IPS-20b (cell line): ENCODE measurements around the gene CCDC171.
"Not testable (repeated sequence)": the region's sequence is repeated elsewhere in the genome, so short reads cannot be mapped to it uniquely, and the experiment has no call there.

Experiments
- H3K27ac ChIP-seq: one replicate; pipeline ENCODE4 v1.5.1; 2013; ENCODE audit warnings: low read length
- H3K27me3 ChIP-seq: 2 replicates; pipeline ENCODE4 v1.6.1; 2013; ENCODE audit warnings: mild to moderate bottlenecking, low read length, inconsistent platforms; ENCODE audit not compliant: insufficient read depth
- H3K36me3 ChIP-seq: 2 replicates; pipeline ENCODE4 v1.6.1; 2013; ENCODE audit warnings: low read depth, mild to moderate bottlenecking, inconsistent platforms, low read length, moderate library complexity; ENCODE audit not compliant: insufficient read depth
- H3K4me1 ChIP-seq: 2 replicates; pipeline ENCODE4 v1.6.1; 2013; ENCODE audit warnings: mild to moderate bottlenecking, control low read depth, inconsistent platforms, low read length, moderate library complexity; ENCODE audit not compliant: insufficient read depth
- H3K4me3 ChIP-seq: 2 replicates; pipeline ENCODE4 v1.5.1; 2013; ENCODE audit warnings: mild to moderate bottlenecking, low read length, inconsistent platforms
- H3K9ac ChIP-seq: 2 replicates; pipeline ENCODE4 v1.6.1; 2013; ENCODE audit warnings: low read depth, mild to moderate bottlenecking, inconsistent platforms, low read length, moderate library complexity
- H3K9me3 ChIP-seq: 2 replicates; pipeline ENCODE4 v1.6.1; 2013; ENCODE audit warnings: mild to moderate bottlenecking, low read depth, low read length, inconsistent platforms; ENCODE audit not compliant: insufficient read depth

Gene CCDC171

DNA sequence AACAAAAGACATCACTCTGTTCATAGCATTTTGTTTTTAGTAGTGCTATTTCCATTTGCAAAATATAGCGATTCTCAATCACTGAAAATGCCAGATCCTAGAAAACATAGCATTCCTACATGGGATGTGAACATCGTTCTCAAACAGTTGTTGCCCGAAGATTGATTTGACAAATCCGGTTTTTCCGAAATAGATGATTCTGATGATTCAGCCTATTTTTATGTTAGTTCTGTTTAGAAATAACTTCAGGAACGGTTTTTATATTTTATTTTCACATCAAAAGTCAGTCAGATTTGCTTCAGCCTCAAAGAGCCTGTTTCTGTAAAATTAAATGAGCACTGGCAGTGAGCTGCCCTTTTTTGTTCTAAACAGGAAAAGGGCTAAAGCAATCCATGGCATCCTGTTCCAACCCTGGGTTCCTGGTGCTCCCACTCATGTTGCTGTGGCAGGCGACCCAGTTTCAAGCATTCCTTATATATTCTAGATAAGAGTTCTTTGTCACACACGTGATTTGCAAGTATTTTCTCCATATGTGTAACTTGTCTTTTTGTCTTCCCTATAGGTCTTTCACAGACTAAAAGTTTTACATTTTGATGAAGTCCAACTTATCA lies 27.9 kb upstream of the CCDC171 start:
- H3K27ac ChIP-seq: no peak overlapping the region

DNA sequence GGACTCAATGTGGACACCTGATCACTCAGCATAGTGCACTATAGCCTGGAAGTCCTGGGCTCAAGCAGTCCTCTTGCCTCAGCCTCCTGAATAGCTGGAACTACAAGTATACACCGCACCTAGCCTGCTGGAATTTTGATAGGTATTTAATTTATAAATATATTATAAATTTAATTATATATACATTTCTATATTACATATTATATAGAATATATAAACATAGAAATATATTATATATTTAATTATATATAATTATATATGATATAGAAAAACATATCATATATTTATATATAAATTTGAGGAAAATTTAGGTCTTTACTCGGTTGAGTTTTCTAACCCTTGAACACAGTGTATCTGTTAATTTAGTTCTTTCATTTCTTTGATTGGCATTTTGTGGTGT lies 26.9 kb upstream of the CCDC171 start:
- Histone ChIP-seq H3K27me3 (no peaks in the 10 kb centered on the region), H3K27ac (no peak overlapping the region), H3K9ac (no peak overlapping the region), H3K9me3 (no peaks in the 10 kb centered on the region), H3K36me3 (no peaks in the 10 kb centered on the region), H3K4me1 (no peaks in the 10 kb centered on the region; the same call in 1 of the 2 replicates), H3K4me3 (no peak overlapping the region)

More for the DNA sequence above, 27.9 kb upstream of the CCDC171 start:
- H3K4me3 ChIP-seq: no peak overlapping the region
- H3K9me3 ChIP-seq: no peaks in the 10 kb centered on the region
- no peak overlapping the region for H3K9ac ChIP-seq
- no peaks in the 10 kb centered on the region; the same call in 1 of the 2 replicates for H3K4me1 ChIP-seq
- no peaks in the 10 kb centered on the region for H3K27me3 ChIP-seq
- H3K36me3 ChIP-seq: no peaks in the 10 kb centered on the region

DNA sequence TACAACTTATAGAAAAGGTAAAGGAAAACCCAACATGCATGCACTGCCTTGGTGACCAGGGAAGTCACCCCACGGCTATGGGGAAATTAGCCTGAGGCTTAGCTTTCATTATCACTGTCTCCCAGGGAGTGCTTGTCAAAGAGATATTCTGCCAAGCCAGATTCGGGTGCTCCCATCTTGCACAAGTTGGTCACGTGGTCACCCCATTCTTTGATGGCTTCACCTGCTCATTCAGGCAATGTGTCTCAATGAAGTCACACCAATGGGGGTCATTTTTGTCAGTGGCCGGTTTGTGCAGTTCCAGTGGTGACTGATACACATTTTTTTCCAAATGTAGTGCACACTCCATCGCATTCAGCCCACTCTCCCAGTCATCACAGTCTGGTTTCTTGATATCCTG lies 25.8 kb upstream of the CCDC171 start:
- H3K9me3 ChIP-seq, H3K36me3 ChIP-seq, H3K27ac ChIP-seq, H3K27me3 ChIP-seq, H3K4me3 ChIP-seq, H3K4me1 ChIP-seq, H3K9ac ChIP-seq: not testable (repeated sequence)

DNA sequence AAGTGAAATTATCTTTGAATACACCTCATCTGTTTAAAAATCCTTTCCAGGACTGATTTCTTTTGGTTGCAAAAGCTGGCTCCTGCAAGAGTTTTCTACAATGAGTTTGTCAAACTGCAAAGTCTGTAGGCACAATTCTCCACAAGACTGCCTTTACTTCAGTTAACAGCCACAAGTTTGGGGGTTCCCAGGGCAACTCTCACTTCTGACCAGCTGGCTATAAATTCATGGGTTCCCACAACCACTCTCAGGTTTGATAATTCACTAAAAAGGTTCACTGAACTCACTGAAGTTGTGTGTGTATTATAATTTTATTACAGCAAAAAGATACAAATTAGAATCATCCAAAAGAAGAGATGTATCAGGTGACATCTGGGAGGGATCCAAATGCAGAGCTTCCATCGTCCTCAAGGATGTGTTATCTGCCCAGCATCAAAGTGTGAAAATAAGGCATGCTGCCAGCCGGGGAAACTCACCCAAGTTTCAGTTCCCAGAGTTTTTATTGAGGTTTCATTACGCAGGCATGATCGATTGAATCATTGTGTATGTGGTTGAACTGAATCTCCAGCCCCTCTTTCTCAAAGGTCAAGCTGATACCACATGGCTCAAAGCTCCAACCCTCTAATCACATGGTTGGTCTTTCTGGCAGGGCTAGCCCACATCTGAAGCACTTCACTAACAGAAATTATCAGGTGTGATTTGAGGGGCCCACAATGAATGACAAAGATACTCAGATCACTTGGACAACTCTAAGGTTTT lies 23.1 kb upstream of the CCDC171 start:
- no peak overlapping the region for H3K9ac ChIP-seq
- no peaks in the 10 kb centered on the region for H3K27me3 ChIP-seq
- no peaks in the 10 kb centered on the region for H3K4me1 ChIP-seq
- H3K4me3 ChIP-seq: no peak overlapping the region
- no peaks in the 10 kb centered on the region for H3K9me3 ChIP-seq
- H3K36me3 ChIP-seq: no peaks in the 10 kb centered on the region
- no peak overlapping the region for H3K27ac ChIP-seq

DNA sequence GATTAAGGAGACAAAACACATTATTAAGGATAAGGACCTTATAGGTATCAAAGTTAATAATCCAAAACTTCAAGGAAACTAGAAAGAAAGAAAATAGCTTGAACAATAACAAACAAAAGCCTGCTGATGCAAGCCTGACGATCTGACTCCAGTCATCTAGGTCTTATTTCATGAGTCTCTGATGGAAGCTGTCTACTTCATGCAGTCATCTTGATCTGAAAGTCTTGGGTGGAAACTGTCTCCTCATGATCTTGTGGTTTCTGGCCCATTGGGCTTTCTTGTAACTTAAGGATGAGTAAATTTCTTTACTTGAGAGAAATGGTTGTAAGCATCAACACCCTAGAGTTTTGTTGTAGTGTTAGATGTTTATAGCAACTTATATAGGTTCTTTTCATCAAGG lies 21.5 kb upstream of the CCDC171 start:
- Histone ChIP-seq H3K4me1 (no peaks in the 10 kb centered on the region), H3K27ac (no peak overlapping the region), H3K9ac (no peak overlapping the region)

DNA sequence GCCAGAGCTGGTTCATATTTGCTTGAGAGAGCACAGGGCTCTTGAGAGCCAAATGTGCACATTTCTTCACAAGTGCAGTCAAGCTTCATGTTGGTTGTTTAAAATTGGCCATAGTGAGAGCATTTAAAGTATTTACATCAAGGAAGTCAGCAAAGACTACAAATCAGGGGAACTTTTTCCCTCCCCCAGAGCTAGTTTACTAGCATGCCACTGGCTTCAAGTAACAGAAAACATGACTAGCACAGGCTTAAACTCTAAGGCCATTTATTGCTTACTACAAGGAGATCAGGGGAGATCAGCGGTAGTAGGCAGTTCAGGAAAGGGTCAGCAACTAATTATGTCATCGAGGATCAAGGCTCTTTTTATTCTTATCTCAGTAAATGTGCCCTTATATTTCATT lies 11.0 kb upstream of the CCDC171 start:
- H3K4me1 ChIP-seq: no peaks in the 10 kb centered on the region
- H3K4me3 ChIP-seq: no peak overlapping the region
- no peak overlapping the region for H3K27ac ChIP-seq

More for the DNA sequence above, 21.5 kb upstream of the CCDC171 start:
- H3K9me3 ChIP-seq: no peaks in the 10 kb centered on the region
- H3K4me3 ChIP-seq: no peak overlapping the region
- H3K36me3 ChIP-seq: no peaks in the 10 kb centered on the region
- no peaks in the 10 kb centered on the region for H3K27me3 ChIP-seq

DNA sequence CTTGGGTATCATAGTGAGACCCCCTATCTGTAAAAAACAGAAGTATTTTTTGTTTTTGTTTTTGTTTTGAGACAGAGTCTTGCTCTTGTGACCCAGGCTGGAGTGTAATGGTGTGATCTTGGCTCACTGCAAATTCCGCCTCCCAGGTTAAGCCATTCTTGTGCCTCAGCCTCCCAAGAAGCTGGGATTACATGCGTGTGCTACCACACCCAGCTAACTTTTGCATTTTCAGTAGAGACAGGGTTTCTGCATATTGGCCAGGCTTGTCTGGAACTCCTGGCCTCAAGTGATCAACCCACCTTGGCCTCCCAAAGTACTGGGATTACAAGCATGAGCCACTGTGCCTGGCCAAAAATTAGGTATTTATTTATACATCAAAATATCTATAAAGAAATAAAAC lies 10.2 kb upstream of the CCDC171 start:
- Histone ChIP-seq H3K9ac (no peak overlapping the region), H3K4me3 (no peak overlapping the region), H3K4me1 (no peaks in the 10 kb centered on the region), H3K9me3 (no peaks in the 10 kb centered on the region), H3K27me3 (no peaks in the 10 kb centered on the region), H3K27ac (no peak overlapping the region), H3K36me3 (no peaks in the 10 kb centered on the region)

More for the DNA sequence above, 11.0 kb upstream of the CCDC171 start:
- no peaks in the 10 kb centered on the region for H3K36me3 ChIP-seq
- no peaks in the 10 kb centered on the region for H3K27me3 ChIP-seq
- H3K9ac ChIP-seq: no peak overlapping the region
- H3K9me3 ChIP-seq: no peaks in the 10 kb centered on the region

DNA sequence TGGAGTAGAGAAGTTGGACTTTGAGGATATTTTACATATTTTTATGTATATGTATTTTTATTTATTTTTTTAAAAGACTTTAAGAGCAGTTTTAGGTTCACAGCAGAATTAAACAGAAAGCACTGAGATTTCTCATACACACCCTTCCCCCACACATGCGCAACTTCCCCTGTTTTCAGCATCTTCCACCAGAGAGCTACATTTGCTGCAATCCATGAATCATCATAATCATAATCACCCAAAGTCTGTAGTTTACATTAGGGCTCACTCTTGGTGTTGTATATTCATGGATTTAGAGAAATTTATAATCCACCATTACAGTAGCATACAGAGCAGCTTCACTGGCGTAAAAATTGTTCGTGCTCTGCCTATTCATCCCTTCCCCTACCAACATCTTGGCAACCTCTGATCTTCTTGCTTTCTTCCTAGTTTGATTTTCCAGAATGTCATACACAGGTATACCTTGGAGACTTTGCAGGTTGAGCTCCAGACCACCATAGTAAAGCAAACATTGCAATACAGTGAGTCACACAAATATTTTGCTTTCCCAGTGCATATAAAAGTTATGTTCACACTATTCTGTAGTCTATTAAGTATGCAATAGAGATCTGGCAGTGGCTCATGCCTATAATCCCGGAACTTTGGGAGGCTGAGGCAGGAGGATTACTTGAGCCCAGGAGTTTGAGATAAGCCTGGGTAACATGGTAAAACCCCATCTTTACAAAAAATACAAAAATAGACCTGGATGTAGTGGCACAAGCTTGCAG lies 9.6 kb upstream of the CCDC171 start:
- no peaks in the 10 kb centered on the region for H3K4me1 ChIP-seq
- H3K9me3 ChIP-seq: no peaks in the 10 kb centered on the region
- no peak overlapping the region for H3K27ac ChIP-seq
- no peaks in the 10 kb centered on the region for H3K36me3 ChIP-seq
- no peaks in the 10 kb centered on the region for H3K27me3 ChIP-seq
- no peak overlapping the region for H3K4me3 ChIP-seq
- H3K9ac ChIP-seq: no peak overlapping the region

DNA sequence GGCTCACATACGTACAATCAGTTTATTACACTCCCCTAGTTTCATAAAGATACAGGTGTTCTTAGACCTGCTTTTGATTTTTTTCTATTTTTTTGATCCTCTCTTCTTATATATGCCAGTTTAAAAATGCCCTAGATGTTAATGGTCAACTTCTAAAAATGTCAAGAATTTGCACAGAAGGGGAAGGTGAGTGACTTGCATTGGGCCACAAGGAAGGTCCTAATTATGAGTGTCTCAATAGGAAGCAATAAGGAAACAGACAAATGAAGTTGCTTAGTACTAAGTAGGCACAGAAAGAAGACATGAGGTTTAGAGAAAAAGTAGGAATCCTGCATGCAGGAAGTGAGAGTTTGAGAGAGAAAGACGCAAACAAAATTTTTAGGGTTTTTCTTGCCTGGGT lies 3.2 kb upstream of the CCDC171 start:
- H3K9me3 ChIP-seq: no peaks in the 10 kb centered on the region
- H3K27ac ChIP-seq: no peak overlapping the region
- no peak overlapping the region for H3K4me3 ChIP-seq
- no peak overlapping the region for H3K9ac ChIP-seq
- H3K4me1 ChIP-seq: no peaks in the 10 kb centered on the region; the same call in 1 of the 2 replicates
- H3K27me3 ChIP-seq: no peaks in the 10 kb centered on the region
- H3K36me3 ChIP-seq: no peaks in the 10 kb centered on the region

DNA sequence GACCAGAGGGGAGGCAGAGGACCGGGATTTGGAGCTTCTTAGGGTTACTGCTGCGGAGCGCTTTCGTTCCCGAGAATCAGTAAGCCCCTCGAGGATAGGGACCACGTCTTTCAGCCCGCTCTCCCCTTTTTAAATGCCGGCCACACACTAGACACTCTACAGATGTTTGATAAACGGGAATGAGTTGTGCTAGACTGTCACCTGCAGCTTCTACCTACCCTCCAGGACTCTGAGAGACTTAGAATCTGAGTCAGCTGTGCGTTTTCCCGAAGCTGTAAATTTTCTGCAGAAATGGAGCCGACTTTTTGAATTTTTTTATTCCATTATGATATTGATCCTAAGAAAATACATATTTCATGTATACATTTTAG lies 670 bp downstream of the CCDC171 start:
- no peaks in the 10 kb centered on the region; the same call in 1 of the 2 replicates for H3K4me1 ChIP-seq
- H3K36me3 ChIP-seq: no peaks in the 10 kb centered on the region
- no peaks in the 10 kb centered on the region for H3K9me3 ChIP-seq
- peak overlapping the region; percentile 85 for H3K4me3 ChIP-seq
- no peak overlapping the region for H3K27ac ChIP-seq
- no peaks in the 10 kb centered on the region for H3K27me3 ChIP-seq
- H3K9ac ChIP-seq: peak overlapping the region; percentile 94; the same call in 1 of the 2 replicates

DNA sequence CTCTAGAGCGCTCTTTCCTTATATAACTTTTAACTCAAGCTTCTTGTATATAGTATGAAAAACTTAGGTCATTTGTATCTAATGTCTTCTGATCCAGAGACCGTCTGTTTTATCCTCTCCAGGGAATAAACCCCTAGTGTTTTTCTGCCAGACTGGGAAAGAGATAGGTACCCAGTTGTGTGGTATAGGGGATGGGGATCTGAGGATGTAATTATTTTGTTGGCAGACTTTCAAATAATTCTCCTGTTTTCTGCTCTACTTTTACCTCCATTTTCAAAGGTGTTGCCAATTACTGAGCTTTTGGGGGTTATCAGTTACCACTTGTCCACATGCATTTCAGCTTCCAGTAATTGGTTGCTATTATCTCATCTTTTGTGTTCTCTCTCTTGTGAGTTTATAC lies 17.9 kb downstream of the CCDC171 start:
- no peaks in the 10 kb centered on the region for H3K9me3 ChIP-seq
- no peak overlapping the region for H3K27ac ChIP-seq
- H3K27me3 ChIP-seq: no peaks in the 10 kb centered on the region
- H3K4me3 ChIP-seq: no peak overlapping the region
- no peaks in the 10 kb centered on the region for H3K36me3 ChIP-seq
- H3K9ac ChIP-seq: no peak overlapping the region
- no peaks in the 10 kb centered on the region for H3K4me1 ChIP-seq
